Activated B cell treated with CpG ODN at 0.5 μM for 24 hours (primary cell): ENCODE data around the gene HES6. TPM values are rescaled to one million over a fixed set of nuclear protein-coding genes. Genes with fewer than 3 reads are reported as not detected.
A peak's percentile ranks its signal among the peaks of the same experiment; 100 is the strongest.

Experiments
- ATAC-seq: fragments of 200-7000 bp; cut with Tn5 transposase; one replicate; pipeline ENCODE4 v1.10.0; 2021; ENCODE audit warnings: low read depth, mild to moderate bottlenecking, moderate library complexity
- CTCF ChIA-PET: fragments of 350-600 bp; sonication (Branson Sonifier 250); formaldehyde crosslinking; loops from one replicate; lab custom pipeline; 2021; ENCODE audit warnings: antibody characterized with exemption; lab: Charles Lee
- POLR2A ChIA-PET: fragments of 350-600 bp; sonication (Branson Sonifier 250); formaldehyde crosslinking; loops from one replicate; lab custom pipeline; 2021; ENCODE audit warnings: antibody characterized with exemption; lab: Charles Lee
- DNase-seq: peaks from one replicate; pipeline ENCODE4 v3.0.0; 2022
- H3K27ac Mint-ChIP-seq: one replicate; pipeline ENCODE4 v1.8.0; 2020; ENCODE audit warnings: mixed read lengths
- H3K27me3 Mint-ChIP-seq: one replicate; pipeline ENCODE4 v1.8.0; 2021; ENCODE audit warnings: mixed read lengths
- H3K36me3 Mint-ChIP-seq: one replicate; pipeline ENCODE4 v1.8.0; 2021; ENCODE audit warnings: low read depth, mixed read lengths
- H3K4me1 Mint-ChIP-seq: one replicate; pipeline ENCODE4 v1.8.0; 2021; ENCODE audit warnings: mixed read lengths
- H3K4me3 Mint-ChIP-seq: one replicate; pipeline ENCODE4 v1.8.0; 2020; ENCODE audit warnings: mild to moderate bottlenecking, mixed read lengths
- H3K9me3 Mint-ChIP-seq: one replicate; pipeline ENCODE4 v1.8.0; 2020; ENCODE audit warnings: mixed read lengths
- CTCF ChIP-seq: fragments of 200-600 bp; IDR thresholded peaks from one replicate; pipeline ENCODE4 v1.8.0; 2022; ENCODE audit warnings: antibody characterized with exemption, mild to moderate bottlenecking
- intact Hi-C: fragments of 100-400 bp; cut with micrococcal nuclease; formaldehyde crosslinking; loops from one replicate; pipeline ENCODE4 v1.15.1; 2024
- total RNA-seq: library from RNA; stranded (reverse); gene quantifications from 2 replicates; pipeline ENCODE4 v1.2.3, GENCODE V29; 2022

The HES6 gene
- 4.4 and 5.0 TPM in 2 replicates for total RNA-seq

- DNase-seq (peak; percentile 77), ATAC-seq (peak; percentile 86)
- H3K9me3 Mint-ChIP-seq = no peaks in the 10 kb centered on the region
- no peak for TF ChIP-seq CTCF
- CTCF ChIA-PET = no interaction called here
- POLR2A ChIA-PET = interaction anchor here (0.6 to 1.3 kb wide), 6 partner anchors 9 to 272 kb away, joined by 3 to 7 read pairs (median 4); partner anchors contain the start of genes ILKAP and SCLY
- H3K36me3 Mint-ChIP-seq = peaks cover 6% of the 10 kb centered on the region
- peaks cover 12% of the 10 kb centered on the region for H3K27me3 Mint-ChIP-seq
- H3K4me3 Mint-ChIP-seq = peak within 1 kb of the TSS; percentile 86
- H3K4me1 Mint-ChIP-seq = peaks cover 13% of the 10 kb centered on the region
- intact Hi-C loops = loop anchor here (1.0 to 10.0 kb wide), 5 partner anchors 9 to 565 kb away; partner anchors contain the start of genes ESPNL, PER2 and SCLY
- peak within 1 kb of the TSS; percentile 68 for H3K27ac Mint-ChIP-seq
Observed at GRCh38 chr2:238239863-238240756, at the start of gene HES6. Gene HES6, minus strand, starts transcription at chr2:238240038. Its CDS starts 133 bp downstream, at chr2:238239905.

GRCh38 chr2:238289574-238289973 is 49.7 kb upstream of the HES6 start:
- no peak for ATAC-seq
- ChIA-PET CTCF (no interaction called here), POLR2A (interaction anchor here (0.6 to 1.4 kb wide), 5 partner anchors 31 to 1736 kb away, joined by 3 to 6 read pairs (median 3); partner anchors contain the start of genes ILKAP and NDUFA10)
- H3K9me3 Mint-ChIP-seq = no peaks in the 10 kb centered on the region
- H3K4me1 Mint-ChIP-seq = peaks cover 30% of the 10 kb centered on the region
- DNase-seq = no peak
- H3K27ac Mint-ChIP-seq = peak overlapping the region; percentile 94
- TF ChIP-seq CTCF = no peak
- H3K4me3 Mint-ChIP-seq = peak overlapping the region; percentile 93
- H3K27me3 Mint-ChIP-seq = no peaks in the 10 kb centered on the region
- intact Hi-C loops = loop anchor here (1.0 to 5.0 kb wide), 5 partner anchors 27 to 814 kb away; partner anchors contain the start of gene SCLY
- H3K36me3 Mint-ChIP-seq = no peaks in the 10 kb centered on the region

GRCh38 chr2:238288650-238289573 is 49.1 kb upstream of the HES6 start:
- intact Hi-C loops = loop anchor here (1.0 to 5.0 kb wide), 11 partner anchors 26 to 814 kb away; partner anchors contain the start of genes ASB1, HES6, ILKAP and SCLY
- Mint-ChIP-seq H3K36me3 (no peaks in the 10 kb centered on the region), H3K9me3 (no peaks in the 10 kb centered on the region), H3K4me3 (peak overlapping the region; percentile 93), H3K27ac (peak overlapping the region; percentile 94), H3K27me3 (no peaks in the 10 kb centered on the region), H3K4me1 (peaks cover 34% of the 10 kb centered on the region)
- ATAC-seq = peak; percentile 87
- ChIA-PET CTCF (no interaction called here), POLR2A (interaction anchor here (0.6 to 1.6 kb wide), 9 partner anchors 30 to 1736 kb away, joined by 3 to 6 read pairs (median 3); partner anchors contain the start of genes HDAC4, ILKAP, NDUFA10 and TRAF3IP1)
- DNase-seq = peak; percentile 95
- TF ChIP-seq CTCF = no peak

GRCh38 chr2:238287737-238288649 is 48.2 kb upstream of the HES6 start, which contains the start of gene PER2:
Gene PER2, minus strand, starts transcription at chr2:238288610. Its CDS starts 10,674 bp downstream, at chr2:238277936.
- Mint-ChIP-seq H3K27ac (peak within 1 kb of the TSS; percentile 94), H3K9me3 (no peaks in the 10 kb centered on the region), H3K4me1 (peaks cover 43% of the 10 kb centered on the region), H3K27me3 (no peaks in the 10 kb centered on the region), H3K36me3 (no peaks in the 10 kb centered on the region), H3K4me3 (peak within 1 kb of the TSS; percentile 93)
- ChIA-PET POLR2A (interaction anchor here (0.7 to 1.6 kb wide), 4 partner anchors 33 to 1203 kb away, joined by 3 to 6 read pairs (median 3); partner anchors contain the start of genes HDAC4 and TRAF3IP1), CTCF (no interaction called here)
- intact Hi-C loops = loop anchor here (1.0 to 5.0 kb wide), 9 partner anchors 25 to 616 kb away; partner anchors contain the start of genes ASB1, HES6, ILKAP and TRAF3IP1
- no peak for TF ChIP-seq CTCF
- peak; percentile 15 for ATAC-seq
- DNase-seq = peak; percentile 23
